GM23248 (cell line): ENCODE data around the gene SOCS4.

Experiments
- EZH2 ChIP-seq: fragments of 200-600 bp; sonication (generic); IDR thresholded peaks from 2 replicates; pipeline ENCODE4 v1.6.1; 2018; ENCODE audit warnings: antibody characterized with exemption, mild to moderate bottlenecking; ENCODE audit not compliant: insufficient read depth, poor library complexity, severe bottlenecking
- EZH2phosphoT487 ChIP-seq: fragments of 200-600 bp; sonication (generic); IDR thresholded peaks from 2 replicates; pipeline ENCODE4 v1.6.1; 2018; ENCODE audit warnings: antibody characterized with exemption, moderate library complexity, mild to moderate bottlenecking, low read depth; ENCODE audit not compliant: insufficient read depth

DNA sequence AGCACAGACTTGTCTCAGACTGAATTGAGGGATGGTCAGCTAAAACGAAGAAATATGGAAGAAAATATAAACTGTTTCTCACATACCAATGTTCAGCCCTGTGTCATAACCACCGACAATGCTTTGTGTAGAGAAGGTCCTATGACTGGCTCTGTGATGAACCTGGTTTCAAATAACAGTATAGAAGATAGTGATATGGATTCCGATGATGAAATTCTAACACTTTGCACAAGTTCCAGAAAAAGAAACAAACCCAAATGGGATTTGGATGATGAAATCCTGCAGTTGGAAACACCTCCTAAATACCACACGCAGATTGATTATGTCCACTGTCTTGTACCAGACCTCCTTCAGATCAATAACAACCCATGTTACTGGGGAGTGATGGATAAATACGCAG, 16.5 kb downstream of the SOCS4 start:
- TF ChIP-seq EZH2phosphoT487 (no peak), EZH2 (no peak)
